Measurements from ENCODE around the gene BCL2. TPM values are rescaled to one million over a fixed set of nuclear protein-coding genes. Genes with fewer than 3 reads are reported as not detected.

Gene BCL2
- total RNA-seq, 4 donors from 2014 or later: 10.7 to 37.3 (median 24.2) TPM

DNA sequence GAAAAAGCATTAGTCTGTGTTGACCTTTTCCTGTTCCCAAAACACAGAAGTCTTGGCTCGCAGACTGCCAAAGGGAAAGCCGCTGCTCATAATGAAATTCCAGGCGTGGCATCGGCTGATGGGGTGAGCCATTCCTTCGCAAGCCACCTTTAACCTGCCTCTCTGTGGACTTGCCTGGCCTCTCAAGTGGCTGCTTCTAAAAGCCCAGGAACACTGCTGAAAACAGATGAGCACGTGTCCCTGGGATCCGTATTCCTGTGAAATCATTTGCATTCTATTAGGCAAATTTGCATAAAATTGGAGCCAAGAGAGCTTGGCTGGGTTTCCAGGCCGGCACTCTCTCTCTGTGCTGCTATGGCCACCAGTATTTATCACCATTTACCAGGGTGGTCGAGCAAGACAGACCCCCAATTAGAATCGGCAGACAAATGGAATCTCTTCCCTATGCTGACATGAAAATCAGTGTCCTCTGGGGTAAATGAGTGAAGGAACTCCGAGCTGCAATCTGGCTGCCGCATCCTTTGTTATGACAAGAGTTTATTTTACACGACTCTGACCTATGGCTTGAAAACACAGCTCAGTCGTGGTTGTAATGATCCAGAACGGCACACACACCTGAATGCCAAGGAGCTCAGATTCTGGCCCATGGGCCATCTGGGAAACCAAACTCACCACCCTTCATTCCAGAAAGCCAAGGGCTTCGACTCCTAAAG is 21.7 kb downstream of the BCL2 start:
- H3K27ac ChIP-seq: no peak overlapping the region

DNA sequence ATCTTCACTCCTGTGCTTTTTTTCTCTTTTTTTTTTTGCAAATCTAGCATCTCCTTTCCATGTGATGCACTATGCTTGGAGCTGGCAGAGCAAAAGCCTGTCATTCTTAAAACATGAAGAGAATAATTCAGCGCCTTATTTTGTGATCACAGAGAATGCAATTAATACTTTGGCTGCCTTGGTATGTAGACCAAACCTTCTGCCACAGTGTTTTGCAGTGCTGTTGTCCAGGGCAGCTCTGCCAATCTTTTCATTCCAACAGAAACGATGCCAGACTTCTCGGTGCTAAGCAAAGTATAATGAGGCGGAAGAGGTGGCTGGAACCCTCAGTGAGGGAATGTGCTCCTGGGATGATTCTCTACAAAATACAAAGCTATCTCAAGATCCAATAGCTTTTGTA is 25.6 kb downstream of the BCL2 start:
- no peaks in the 10 kb centered on the region for H3K27me3 ChIP-seq
- H3K9me3 ChIP-seq: no peaks in the 10 kb centered on the region
- no peak for DNase-seq (ENCODE audit: low spot score in 2 of 2)
- peaks cover 33% of the 10 kb centered on the region for H3K4me1 ChIP-seq
- 35% methylated on average over 4 of the region's 4 CpGs for WGBS
- TF ChIP-seq POLR2AphosphoS5 (IDR thresholded peaks at IDR 0.05) (no peak), POLR2A (IDR thresholded peaks at IDR 0.05) (no peak), CTCF (IDR thresholded peaks at IDR 0.05) (no peak), EP300 (IDR thresholded peaks at IDR 0.05) (no peak)
- H3K4me3 ChIP-seq: no peak overlapping the region
- H3K27ac ChIP-seq: peak overlapping the region; percentile 47
- H3K36me3 ChIP-seq: no peaks in the 10 kb centered on the region

More for the DNA sequence above, 21.7 kb downstream of the BCL2 start:
- 53% methylated on average over 15 of the region's 16 CpGs for WGBS
- Histone ChIP-seq H3K27me3 (no peaks in the 10 kb centered on the region), H3K9me3 (no peaks in the 10 kb centered on the region), H3K4me3 (no peak overlapping the region), H3K4me1 (peaks cover 35% of the 10 kb centered on the region), H3K36me3 (no peaks in the 10 kb centered on the region)
- TF ChIP-seq EP300 (IDR thresholded peaks at IDR 0.05) (no peak), CTCF (IDR thresholded peaks at IDR 0.05) (no peak), POLR2A (IDR thresholded peaks at IDR 0.05) (no peak), POLR2AphosphoS5 (IDR thresholded peaks at IDR 0.05) (no peak)
- DNase-seq (ENCODE audit: low spot score in 2 of 2): no peak

- Histone ChIP-seq H3K4me3 (peak overlapping the region; percentile 7), H3K9me3 (no peaks in the 10 kb centered on the region), H3K27ac (peak overlapping the region; percentile 47), H3K4me1 (peaks cover 36% of the 10 kb centered on the region), H3K27me3 (no peaks in the 10 kb centered on the region), H3K36me3 (no peaks in the 10 kb centered on the region)
- TF ChIP-seq CTCF (IDR thresholded peaks at IDR 0.05): no peak
- TF ChIP-seq EP300 (IDR thresholded peaks at IDR 0.05): no peak
- TF ChIP-seq POLR2AphosphoS5 (IDR thresholded peaks at IDR 0.05): no peak
- TF ChIP-seq POLR2A (IDR thresholded peaks at IDR 0.05): no peak
- WGBS: 35% methylated on average over 11 of the region's 11 CpGs
- no peak for DNase-seq (ENCODE audit: low spot score in 2 of 2)
Measured at GRCh38 chr18:63292831-63293683, 26.5 kb downstream of the BCL2 start.

DNA sequence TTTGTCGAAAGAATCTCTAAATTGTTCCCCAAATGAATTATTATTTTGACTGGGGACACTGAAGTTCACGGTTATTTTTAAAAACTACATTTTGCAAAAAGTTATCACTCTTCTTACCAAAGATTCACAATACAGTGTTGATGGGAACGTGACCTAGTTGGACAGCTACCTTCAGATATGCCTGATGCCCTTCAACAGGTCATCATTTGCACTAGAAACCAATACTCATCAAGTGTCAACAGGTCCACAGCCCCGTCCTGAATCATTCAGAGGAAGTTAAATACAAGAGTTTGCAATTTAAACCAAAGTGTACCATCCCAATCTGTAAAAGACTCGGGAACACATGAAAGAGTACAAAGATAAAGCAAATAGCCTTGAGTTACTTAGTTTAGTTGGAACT is 28.3 kb downstream of the BCL2 start:
- 92% methylated on average over 5 of the region's 5 CpGs for WGBS
- Histone ChIP-seq H3K9me3 (no peaks in the 10 kb centered on the region), H3K27me3 (no peaks in the 10 kb centered on the region), H3K4me1 (peaks cover 32% of the 10 kb centered on the region), H3K4me3 (no peak overlapping the region), H3K27ac (no peak overlapping the region), H3K36me3 (no peaks in the 10 kb centered on the region)
- no peak for DNase-seq (ENCODE audit: low spot score in 2 of 2)
- TF ChIP-seq EP300 (IDR thresholded peaks at IDR 0.05): no peak
- TF ChIP-seq POLR2A (IDR thresholded peaks at IDR 0.05): no peak
- no peak for TF ChIP-seq CTCF (IDR thresholded peaks at IDR 0.05)
- no peak for TF ChIP-seq POLR2AphosphoS5 (IDR thresholded peaks at IDR 0.05)

DNA sequence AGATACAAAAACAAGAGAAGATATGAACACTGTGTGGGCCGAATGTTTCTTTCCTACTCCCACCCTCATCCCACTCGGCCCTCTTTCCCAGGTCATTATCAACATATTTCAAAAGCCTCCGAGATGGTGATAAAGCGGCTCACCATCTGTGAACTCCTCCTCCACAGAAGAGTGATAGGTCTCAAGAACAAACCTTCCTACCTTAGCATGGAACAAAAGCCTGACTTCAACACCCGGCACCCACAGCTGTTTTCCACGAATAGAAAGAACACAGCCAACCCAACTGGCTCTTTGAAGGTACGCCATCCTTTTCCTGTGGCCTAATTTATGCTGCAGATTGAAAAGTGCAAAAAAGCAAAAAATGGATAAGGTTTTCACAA is 28.8 kb downstream of the BCL2 start:
- 84% methylated on average over 7 of the region's 7 CpGs for WGBS
- TF ChIP-seq EP300 (IDR thresholded peaks at IDR 0.05) (no peak), CTCF (IDR thresholded peaks at IDR 0.05) (no peak), POLR2AphosphoS5 (IDR thresholded peaks at IDR 0.05) (no peak), POLR2A (IDR thresholded peaks at IDR 0.05) (no peak)
- no peak for DNase-seq (ENCODE audit: low spot score in 2 of 2)
- no peak overlapping the region for H3K4me3 ChIP-seq
- no peaks in the 10 kb centered on the region for H3K36me3 ChIP-seq
- no peaks in the 10 kb centered on the region for H3K9me3 ChIP-seq
- no peaks in the 10 kb centered on the region for H3K27me3 ChIP-seq
- peaks cover 32% of the 10 kb centered on the region for H3K4me1 ChIP-seq
- H3K27ac ChIP-seq: no peak overlapping the region
